Right renal cortex interstitium (tissue), 3 donors: Measurements from ENCODE around the gene PTPN22. TPM values are rescaled to one million over a fixed set of nuclear protein-coding genes. Genes with fewer than 3 reads are reported as not detected.

Experiments
- DNase-seq, 3 donors: peaks; one replicate each; pipeline ENCODE4 v3.0.0-alpha.2; 2013; ENCODE audit warnings: low read depth in 3 of 3, low spot score in 2 of 3
- polyA plus RNA-seq, 3 donors: library from polyadenylated mRNA; unstranded; fragments of 120-200 nt; gene quantifications; one replicate each; pipeline ENCODE4 v1.2.1, GENCODE V29; 2013; ENCODE audit not compliant: insufficient read length in 3 of 3

The PTPN22 gene
- polyA plus RNA-seq, 3 donors = 0.24 to 0.43 (median 0.31) TPM

- DNase-seq = no peak
These were observed 102.5 kb downstream of the PTPN22 start for GRCh38 chr1:113768916-113769600.

- no peak for DNase-seq
These were observed 105.9 kb downstream of the PTPN22 start for GRCh38 chr1:113765306-113766230.

Other genes with a start within 250 kb of the PTPN22 start
- 10 to 100 TPM; 22.7 to 25.5 (median 24.8) TPM for gene PHTF1, start 112.2 kb downstream of the PTPN22 start, polyA plus RNA-seq
- 10 to 100 TPM; 26.1 to 33.7 (median 28.8) TPM for gene RSBN1, start 59.2 kb downstream of the PTPN22 start, polyA plus RNA-seq
- 1 to 10 TPM in 1 of 3 donors, under 1 TPM in 2; 0.50 to 1.1 (median 0.65) TPM for gene BCL2L15, start 15.9 kb upstream of the PTPN22 start, polyA plus RNA-seq
- gene AP4B1, start 33.1 kb upstream of the PTPN22 start, polyA plus RNA-seq = 10 to 100 TPM; 22.8 to 27.7 (median 23.9) TPM
- 10 to 100 TPM; 10.4 to 11.2 (median 10.8) TPM for gene DCLRE1B, start 33.6 kb upstream of the PTPN22 start, polyA plus RNA-seq
- gene HIPK1, start 57.6 kb upstream of the PTPN22 start, polyA plus RNA-seq = 10 to 100 TPM; 44.7 to 48.1 (median 47.4) TPM
- 100 to 1,000 TPM; 134 to 158 (median 154) TPM for gene OLFML3, start 107.8 kb upstream of the PTPN22 start, polyA plus RNA-seq